ENCODE data around the gene SALL3.

GRCh38 chr18:78994977-78995582 lies 15.5 kb downstream of the SALL3 start:
- TF ChIP-seq CTCF (IDR thresholded peaks at IDR 0.05; ENCODE audit: poor library complexity) (no peak), EZH2 (IDR thresholded peaks at IDR 0.05; ENCODE audit: borderline replicate concordance) (no peak)
